Small intestine (tissue), 7 donors: ENCODE results near the gene TSC2. TPM values are rescaled to one million over a fixed set of nuclear protein-coding genes. Genes with fewer than 3 reads are reported as not detected.

Experiments used
- DNase-seq, 2 donors: peaks; one replicate each; pipeline versions ENCODE4 v3.0.0 to v3.0.0-alpha.2; 2013
- FAIRE-seq: peaks from 2 replicates; lab custom pipeline; 2012; peaks lifted over from hg19 to GRCh38; lab: Jason Lieb, UNC
- H3K27ac ChIP-seq, 3 donors: one replicate each; pipeline ENCODE4 v1.5.1; 2013; ENCODE audit warnings: low read length in 2 of 3, mild to moderate bottlenecking in 2 of 3, control low read depth in 1 of 3, inconsistent platforms in 1 of 3, low read depth in 1 of 3, moderate library complexity in 1 of 3
- H3K27me3 ChIP-seq, 3 donors: one replicate each; pipeline ENCODE4 v1.6.1; 2013; ENCODE audit warnings: low read length in 3 of 3, inconsistent platforms in 1 of 3; ENCODE audit not compliant: control insufficient read depth in 3 of 3, insufficient read depth in 3 of 3
- H3K36me3 ChIP-seq, 3 donors: one replicate each; pipeline ENCODE4 v1.6.1; 2013; ENCODE audit warnings: low read length in 3 of 3, inconsistent platforms in 1 of 3, low read depth in 1 of 3, mild to moderate bottlenecking in 1 of 3, moderate library complexity in 1 of 3; ENCODE audit not compliant: control insufficient read depth in 3 of 3, insufficient read depth in 2 of 3
- H3K4me1 ChIP-seq, 3 donors: one replicate each; pipeline ENCODE4 v1.6.1; 2013; ENCODE audit warnings: low read length in 2 of 3, inconsistent platforms in 1 of 3, low read depth in 1 of 3, mild to moderate bottlenecking in 1 of 3, moderate library complexity in 1 of 3; ENCODE audit not compliant: control insufficient read depth in 3 of 3, insufficient read depth in 2 of 3
- H3K4me3 ChIP-seq, 3 donors: one replicate each; pipeline ENCODE4 v1.5.1; 2013; ENCODE audit warnings: low read length in 3 of 3, control low read depth in 1 of 3, inconsistent platforms in 1 of 3, low read depth in 1 of 3, mild to moderate bottlenecking in 1 of 3, moderate library complexity in 1 of 3
- H3K9me3 ChIP-seq, 2 donors: one replicate each; pipeline ENCODE4 v1.6.1; 2013; ENCODE audit warnings: low read depth in 1 of 2, low read length in 1 of 2; ENCODE audit not compliant: control insufficient read depth in 2 of 2, insufficient read depth in 1 of 2
- WGBS, 3 donors: extraction: QIAGEN DNeasy Blood & Tissue Kit; methylation state at CpG; one replicate each; pipeline ENCODE4 v1.1.7; 2013; 5-methylcytosine and 5-hydroxymethylcytosine counted together
- polyA plus RNA-seq, 4 donors: library from polyadenylated mRNA; stranded (reverse) in 3 of 4; unstranded in 1 of 4; fragments of 200-250 nt in 3 of 4; fragments of 120-200 nt in 1 of 4; gene quantifications; one replicate each; pipeline versions ENCODE4 v1.2.1 to v1.2.3, GENCODE V29; 2013
- donor health status: healthy with polysubstance abuse.
- donor health status: control.
- donor health status: control.
- donor health status: Bipolar disorder and iron deficiency.
- donor health status: healthy.

Gene TSC2
- polyA plus RNA-seq, 4 donors: 35.1 to 75.9 (median 60.1) TPM

DNA sequence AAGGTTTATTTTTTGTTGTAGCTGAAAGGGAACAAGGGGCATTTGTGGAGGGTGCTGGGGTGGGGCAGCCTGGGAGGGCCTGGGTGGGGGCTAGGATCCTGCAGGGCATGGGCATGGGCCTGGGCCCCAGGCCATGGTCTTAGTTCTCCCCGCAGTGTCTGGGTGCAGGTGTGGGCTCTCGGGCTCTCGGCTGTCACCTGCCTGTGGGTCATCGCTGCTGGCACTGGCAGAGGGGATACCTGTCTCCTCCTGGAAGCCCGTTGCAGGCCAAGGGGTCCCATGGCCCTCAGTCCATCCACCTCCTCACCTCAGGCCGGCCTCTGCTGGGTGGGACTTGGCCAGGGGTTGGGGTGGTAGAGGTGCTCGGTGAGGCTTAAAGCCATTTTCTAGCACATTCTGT lies 30.3 kb downstream of the TSC2 start:
- peaks cover 8 to 98% (median 16%) of the 10 kb centered on the region in 3 donors for H3K36me3 ChIP-seq
- WGBS, 3 donors: 97 to 99% (median 98%) methylated on average over 7 of the region's 7 CpGs
- no peak for DNase-seq

DNA sequence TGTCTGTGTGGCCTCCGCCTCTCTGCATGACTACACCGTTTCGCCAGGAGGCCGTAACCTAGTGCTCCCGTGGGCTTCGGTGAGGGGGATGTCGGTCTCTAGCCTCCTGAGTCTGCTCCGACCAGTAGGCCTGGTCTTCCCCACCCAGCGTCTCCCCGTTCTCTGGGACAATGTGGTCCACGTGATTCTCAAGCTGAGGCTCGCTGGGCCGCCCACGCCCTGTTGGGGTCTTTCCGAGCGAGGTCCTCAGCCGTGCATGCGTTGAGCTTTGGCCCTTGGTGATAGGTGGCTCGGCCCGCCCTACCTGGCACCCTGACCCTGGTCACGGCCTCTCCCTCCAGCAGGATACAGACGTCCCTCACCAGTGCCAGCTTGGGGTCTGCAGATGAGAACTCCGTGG lies 30.9 kb downstream of the TSC2 start:
- H3K36me3 ChIP-seq: peaks cover 8 to 98% (median 15%) of the 10 kb centered on the region in 3 donors
- FAIRE-seq (no peak), DNase-seq (no peak)
- no peaks in the 10 kb centered on the region for H3K9me3 ChIP-seq
- WGBS, 3 donors: 95 to 98% (median 95%) methylated on average over 23 of the region's 23 CpGs
- peaks cover 0 to 17% (median 0%) of the 10 kb centered on the region in 3 donors for H3K4me1 ChIP-seq
- no peak overlapping the region for H3K27ac ChIP-seq
- no peak overlapping the region for H3K4me3 ChIP-seq
- no peaks in the 10 kb centered on the region for H3K27me3 ChIP-seq

More for the DNA sequence above, 30.3 kb downstream of the TSC2 start:
- H3K9me3 ChIP-seq: no peaks in the 10 kb centered on the region
- H3K4me1 ChIP-seq: peaks cover 0 to 11% (median 0%) of the 10 kb centered on the region in 3 donors
- H3K27ac ChIP-seq: no peak overlapping the region
- no peak overlapping the region for H3K4me3 ChIP-seq
- no peaks in the 10 kb centered on the region for H3K27me3 ChIP-seq
- FAIRE-seq: no peak

DNA sequence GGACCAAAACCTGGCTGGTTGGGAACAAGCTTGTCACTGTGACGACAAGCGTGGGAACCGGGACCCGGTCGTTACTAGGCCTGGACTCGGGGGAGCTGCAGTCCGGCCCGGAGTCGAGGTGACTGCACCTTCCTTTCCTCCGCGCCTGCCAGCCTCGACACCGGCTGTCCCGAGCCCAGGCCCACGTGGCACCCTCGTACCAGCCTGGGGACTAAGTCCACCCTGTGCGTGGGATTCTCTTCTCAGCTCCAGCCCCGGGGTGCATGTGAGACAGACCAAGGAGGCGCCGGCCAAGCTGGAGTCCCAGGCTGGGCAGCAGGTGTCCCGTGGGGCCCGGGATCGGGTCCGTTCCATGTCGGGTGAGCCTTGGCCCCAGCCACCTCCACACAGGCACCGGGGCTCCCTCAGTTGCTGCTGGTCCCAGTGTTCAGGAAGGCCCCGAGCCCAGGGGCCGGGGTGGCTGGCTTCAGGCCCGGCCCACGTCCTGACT lies 31.6 kb downstream of the TSC2 start:
- H3K4me1 ChIP-seq: peaks cover 0 to 17% (median 0%) of the 10 kb centered on the region in 3 donors
- no peak for FAIRE-seq
- H3K4me3 ChIP-seq: no peak overlapping the region
- no peaks in the 10 kb centered on the region for H3K27me3 ChIP-seq
- 92 to 95% (median 94%) methylated on average over 28 to 30 of the region's 30 CpGs for WGBS, 3 donors
- H3K36me3 ChIP-seq: peaks cover 13 to 98% (median 15%) of the 10 kb centered on the region in 3 donors
- no peak overlapping the region for H3K27ac ChIP-seq
- H3K9me3 ChIP-seq: no peaks in the 10 kb centered on the region
- no peak for DNase-seq

DNA sequence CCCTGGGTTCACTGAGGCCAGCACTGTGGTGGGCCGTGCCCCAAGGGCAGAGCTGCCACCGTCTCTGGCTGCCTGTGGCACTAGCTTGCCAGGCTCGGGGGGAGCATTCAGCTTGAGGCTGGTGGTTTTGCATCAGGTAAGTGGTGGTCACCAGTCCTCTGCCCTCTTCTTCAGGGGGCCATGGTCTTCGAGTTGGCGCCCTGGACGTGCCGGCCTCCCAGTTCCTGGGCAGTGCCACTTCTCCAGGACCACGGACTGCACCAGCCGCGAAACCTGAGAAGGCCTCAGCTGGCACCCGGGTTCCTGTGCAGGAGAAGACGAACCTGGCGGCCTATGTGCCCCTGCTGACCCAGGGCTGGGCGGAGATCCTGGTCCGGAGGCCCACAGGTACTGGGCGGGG lies 32.2 kb downstream of the TSC2 start:
- Histone ChIP-seq H3K27me3 (no peaks in the 10 kb centered on the region), H3K4me1 (peaks cover 0 to 17% (median 0%) of the 10 kb centered on the region in 3 donors), H3K27ac (no peak overlapping the region), H3K4me3 (no peak overlapping the region), H3K36me3 (peaks cover 12 to 99% (median 15%) of the 10 kb centered on the region in 3 donors), H3K9me3 (no peaks in the 10 kb centered on the region)
- 90 to 92% (median 92%) methylated on average over 10 to 16 of the region's 16 CpGs for WGBS, 3 donors
- DNase-seq (no peak), FAIRE-seq (no peak)

DNA sequence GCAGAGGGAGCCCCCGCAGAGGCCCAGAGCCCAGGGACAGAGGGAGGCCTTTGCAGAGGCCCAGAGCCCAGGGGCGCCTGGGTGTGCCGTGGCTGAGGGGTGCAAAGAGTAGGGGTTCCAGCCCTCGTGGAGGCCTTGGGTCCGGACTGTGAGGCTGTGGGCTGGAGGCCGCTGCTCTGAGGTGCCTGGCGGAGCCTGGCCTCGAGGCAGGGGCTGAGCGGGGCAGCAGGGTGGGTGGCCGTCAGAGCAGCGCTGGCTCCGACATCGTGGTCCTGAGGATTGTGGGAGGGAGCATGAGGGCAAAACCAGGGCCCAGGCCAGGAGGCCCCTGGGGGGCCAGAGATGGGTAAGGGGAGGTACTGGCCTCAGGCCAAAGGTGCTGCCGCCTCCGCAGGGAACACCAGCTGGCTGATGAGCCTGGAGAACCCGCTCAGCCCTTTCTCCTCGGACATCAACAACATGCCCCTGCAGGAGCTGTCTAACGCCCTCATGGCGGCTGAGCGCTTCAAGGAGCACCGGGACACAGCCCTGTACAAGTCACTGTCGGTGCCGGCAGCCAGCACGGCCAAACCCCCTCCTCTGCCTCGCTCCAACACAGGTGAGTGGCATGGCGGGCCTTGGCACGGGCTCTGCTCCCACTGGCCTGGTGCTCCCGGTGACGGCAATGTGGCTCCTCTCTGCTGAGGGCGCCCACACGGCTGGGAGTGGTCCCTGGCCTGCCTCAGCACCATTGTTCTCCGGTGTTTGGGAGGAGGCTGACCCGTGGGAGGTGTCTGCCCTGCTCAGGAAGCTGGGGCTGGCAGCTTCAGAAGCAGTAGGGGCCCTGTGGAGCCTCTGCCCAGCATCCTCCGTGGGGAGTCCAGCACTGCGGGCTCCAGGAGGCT lies 33.7 kb downstream of the TSC2 start:
- no peak overlapping the region for H3K4me3 ChIP-seq
- H3K27ac ChIP-seq: peak overlapping the region in 1 of 3 donors; percentile 69
- WGBS, 3 donors: 87 to 92% (median 92%) methylated on average over 24 to 35 of the region's 35 CpGs
- peaks cover 0 to 17% (median 0%) of the 10 kb centered on the region in 3 donors for H3K4me1 ChIP-seq
- FAIRE-seq (no peak), DNase-seq (no peak)
- peaks cover 13 to 99% (median 15%) of the 10 kb centered on the region in 3 donors for H3K36me3 ChIP-seq
- H3K27me3 ChIP-seq: no peaks in the 10 kb centered on the region
- no peaks in the 10 kb centered on the region for H3K9me3 ChIP-seq

DNA sequence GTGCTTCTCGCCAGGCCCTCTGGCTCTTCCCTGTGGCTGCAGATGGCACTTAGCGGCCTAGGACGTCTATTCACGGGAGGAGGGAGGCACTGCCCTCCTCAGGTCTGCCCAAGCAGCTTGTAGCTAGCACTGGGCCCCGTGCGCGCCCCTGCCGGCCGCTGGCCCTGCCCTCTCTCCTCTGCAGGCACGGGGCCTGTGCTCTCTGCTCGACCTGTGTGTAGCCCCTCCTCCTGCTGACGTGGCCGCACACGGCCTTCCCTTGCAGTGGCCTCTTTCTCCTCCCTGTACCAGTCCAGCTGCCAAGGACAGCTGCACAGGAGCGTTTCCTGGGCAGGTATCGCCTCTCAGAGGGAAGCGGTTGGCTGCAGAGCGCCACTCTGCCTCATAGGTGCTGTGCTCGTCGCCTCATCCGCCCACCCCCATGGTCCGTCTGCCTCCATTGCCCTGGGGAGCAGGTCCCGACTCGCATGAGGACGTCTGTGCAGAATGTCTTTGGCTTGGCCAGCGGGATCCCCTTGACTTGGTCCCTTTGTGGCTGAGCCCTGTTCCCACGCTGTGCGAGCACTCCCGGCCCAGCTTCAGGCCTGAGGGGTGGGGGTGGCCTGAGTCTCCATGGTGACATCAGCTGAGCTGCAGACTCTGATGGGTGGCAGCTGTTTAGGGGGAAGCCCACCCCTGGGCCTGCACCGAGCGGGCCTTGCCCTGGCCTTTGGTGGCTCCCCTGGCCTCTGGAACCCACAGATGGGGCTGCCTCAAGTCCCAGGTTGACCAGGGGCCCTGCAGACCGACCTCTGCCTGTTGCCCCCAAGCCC lies 34.6 kb downstream of the TSC2 start:
- Histone ChIP-seq H3K9me3 (no peaks in the 10 kb centered on the region), H3K27ac (peak overlapping the region in 1 of 3 donors; percentile 69), H3K4me3 (no peak overlapping the region), H3K4me1 (peaks cover 0 to 17% (median 0%) of the 10 kb centered on the region in 3 donors), H3K27me3 (no peaks in the 10 kb centered on the region), H3K36me3 (peaks cover 8 to 99% (median 15%) of the 10 kb centered on the region in 3 donors)
- DNase-seq (peak in 1 of 2 donors; percentile 58), FAIRE-seq (no peak)
- WGBS, 3 donors: 70 to 84% (median 82%) methylated on average over 32 of the region's 32 CpGs

DNA sequence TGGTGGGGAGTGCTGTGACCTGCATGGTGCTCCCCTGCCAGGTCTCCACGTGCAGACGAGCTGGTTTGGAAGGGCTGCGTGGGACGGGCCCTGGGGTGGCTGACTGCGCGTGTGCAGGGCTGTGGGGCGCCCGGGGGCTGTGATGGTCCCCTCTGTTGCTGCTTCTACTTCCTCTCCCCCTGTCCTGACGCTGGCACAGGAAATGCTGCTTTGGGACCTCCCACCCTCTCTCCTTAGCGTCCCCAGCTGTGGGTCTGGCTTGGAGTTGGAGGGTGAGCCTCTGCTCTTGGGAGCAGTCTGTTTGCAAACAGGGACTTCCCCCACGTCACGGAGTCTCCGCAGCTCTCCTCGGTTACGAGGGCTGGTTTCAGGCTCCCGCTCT lies 35.2 kb downstream of the TSC2 start:
- peaks cover 8 to 100% (median 15%) of the 10 kb centered on the region in 3 donors for H3K36me3 ChIP-seq
- FAIRE-seq (no peak), DNase-seq (peak in 1 of 2 donors; percentile 42)
- peak overlapping the region in 1 of 3 donors; percentile 69 for H3K27ac ChIP-seq
- H3K9me3 ChIP-seq: no peaks in the 10 kb centered on the region
- WGBS, 3 donors: 62 to 88% (median 79%) methylated on average over 15 to 16 of the region's 16 CpGs
- H3K27me3 ChIP-seq: no peaks in the 10 kb centered on the region
- H3K4me1 ChIP-seq: peaks cover 0 to 17% (median 0%) of the 10 kb centered on the region in 3 donors
- H3K4me3 ChIP-seq: no peak overlapping the region

DNA sequence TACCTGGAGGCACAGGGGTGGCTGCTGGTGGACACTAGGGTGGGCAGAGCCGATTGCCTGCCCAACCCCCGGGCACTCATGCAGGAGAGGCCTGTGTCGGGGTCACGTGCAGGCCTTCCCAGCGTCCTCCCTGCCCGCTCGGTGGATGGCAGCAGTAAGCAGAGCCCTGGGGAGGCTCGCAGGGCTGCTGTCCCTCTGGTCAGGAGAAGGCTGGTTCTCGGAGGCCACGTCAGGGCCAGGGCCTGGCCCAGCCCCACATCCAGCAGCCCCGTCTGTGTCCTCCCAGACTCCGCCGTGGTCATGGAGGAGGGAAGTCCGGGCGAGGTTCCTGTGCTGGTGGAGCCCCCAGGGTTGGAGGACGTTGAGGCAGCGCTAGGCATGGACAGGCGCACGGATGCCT lies 35.6 kb downstream of the TSC2 start:
- Histone ChIP-seq H3K36me3 (peaks cover 8 to 100% (median 15%) of the 10 kb centered on the region in 3 donors), H3K27ac (peak overlapping the region in 1 of 3 donors; percentile 32), H3K9me3 (no peaks in the 10 kb centered on the region), H3K4me3 (no peak overlapping the region), H3K27me3 (no peaks in the 10 kb centered on the region), H3K4me1 (peaks cover 0 to 17% (median 0%) of the 10 kb centered on the region in 3 donors)
- 76 to 88% (median 84%) methylated on average over 18 to 19 of the region's 19 CpGs for WGBS, 3 donors
- DNase-seq (no peak), FAIRE-seq (no peak)
